G401.6 (cell line): ENCODE measurements around the gene KRT75.

Source experiments
- FAIRE-seq: peaks from 2 replicates; lab custom pipeline; 2012; peaks lifted over from hg19 to GRCh38; lab: Jason Lieb, UNC

KRT75 gene

GRCh38 chr12:52439845-52440244 lies 5.7 kb upstream of the KRT75 start:
- no peak for FAIRE-seq

DNA sequence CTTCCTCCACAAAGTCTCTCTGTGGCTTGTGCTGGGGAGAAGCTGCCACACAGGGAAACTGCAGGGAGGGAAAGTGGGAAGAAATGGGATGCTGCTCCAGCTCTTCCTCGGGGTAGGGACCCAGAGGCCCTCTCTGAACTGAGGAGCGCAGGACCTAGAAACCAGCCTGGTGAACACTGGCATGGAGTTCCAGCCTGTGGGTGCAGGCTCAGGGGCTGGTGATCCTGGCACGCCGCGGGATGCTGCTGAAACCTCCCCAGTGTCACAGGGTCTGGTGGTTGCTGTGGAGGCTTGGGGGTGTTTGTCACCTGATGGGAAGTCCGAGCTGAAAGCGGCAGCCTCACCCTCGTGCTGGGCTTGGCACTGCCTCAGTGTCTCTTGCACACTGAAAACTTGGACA lies 5.2 kb upstream of the KRT75 start:
- FAIRE-seq = no peak

GRCh38 chr12:52438305-52439301 lies 4.4 kb upstream of the KRT75 start:
- FAIRE-seq = no peak

DNA sequence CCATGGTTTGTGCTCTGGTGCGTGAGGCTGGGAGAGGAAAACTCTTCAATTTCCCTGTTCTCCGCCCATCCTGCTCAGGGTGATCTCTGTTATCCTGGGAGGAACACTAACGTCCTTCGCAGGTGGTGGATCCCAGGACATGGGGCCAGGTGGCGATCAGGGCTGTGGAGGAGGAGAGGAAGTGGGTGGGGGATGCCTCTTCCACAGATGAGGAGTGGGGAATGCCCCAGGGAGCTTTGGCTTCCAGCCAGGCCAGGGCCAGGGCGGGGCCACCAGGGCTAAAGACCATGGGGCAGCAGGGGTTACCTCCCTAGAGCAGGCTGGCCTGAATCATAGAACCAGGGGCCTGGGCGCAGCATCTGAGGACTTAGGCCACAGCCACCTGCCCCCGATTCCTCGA lies 3.3 kb upstream of the KRT75 start:
- no peak for FAIRE-seq

GRCh38 chr12:52436828-52437474 lies 2.8 kb upstream of the KRT75 start:
- FAIRE-seq = no peak

GRCh38 chr12:52436000-52436827 lies 2.0 kb upstream of the KRT75 start:
- no peak for FAIRE-seq

GRCh38 chr12:52435659-52435999 lies 1.5 kb upstream of the KRT75 start:
- FAIRE-seq = no peak

- FAIRE-seq = no peak
These were observed 774 bp upstream of the KRT75 start for GRCh38 chr12:52434760-52435530.

GRCh38 chr12:52433501-52434080 lies 580 bp downstream of the KRT75 start:
- no peak for FAIRE-seq

GRCh38 chr12:52432559-52433207 lies 1.5 kb downstream of the KRT75 start:
- no peak for FAIRE-seq

DNA sequence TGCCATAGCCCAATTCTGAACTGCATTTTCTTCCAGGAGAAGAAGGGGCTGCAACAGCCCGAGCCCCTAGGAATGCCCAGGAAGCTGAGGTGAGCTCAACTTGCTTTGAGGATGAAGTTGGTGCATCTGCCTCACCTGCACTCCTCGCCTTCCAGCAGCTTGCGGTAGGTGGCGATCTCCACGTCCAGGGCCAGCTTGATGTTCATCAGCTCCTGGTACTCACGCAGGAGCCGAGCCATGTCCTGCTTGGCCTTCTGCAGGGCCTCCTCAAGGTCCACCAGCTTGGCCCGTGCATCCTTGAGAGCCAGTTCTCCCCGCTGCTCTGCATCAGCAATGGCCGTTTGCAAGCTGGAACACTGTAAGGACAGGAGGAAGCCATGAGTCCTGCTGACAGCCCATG lies 6.0 kb downstream of the KRT75 start:
- no peak for FAIRE-seq

DNA sequence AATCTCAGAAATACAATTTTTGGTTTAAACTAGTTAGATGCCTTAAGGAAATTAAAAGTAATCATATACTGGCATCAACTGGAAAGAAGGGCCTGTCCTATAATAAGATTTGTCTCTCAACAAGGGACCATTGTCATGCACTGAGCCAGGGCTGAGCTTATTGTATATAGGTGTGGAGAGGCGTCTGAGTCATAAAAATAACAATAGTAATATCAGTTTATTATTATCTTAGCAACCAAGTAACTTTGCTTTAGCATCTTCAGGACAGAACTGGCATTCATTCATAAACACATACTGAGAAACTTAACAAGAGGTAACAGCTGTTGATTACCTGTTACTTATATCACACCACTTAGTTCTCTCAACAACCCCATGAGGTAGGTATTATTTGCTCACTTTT lies 7.1 kb downstream of the KRT75 start:
- FAIRE-seq = no peak

- FAIRE-seq = no peak
These were observed 8.1 kb downstream of the KRT75 start for GRCh38 chr12:52426034-52426433.

GRCh38 chr12:52425466-52425865 lies 8.7 kb downstream of the KRT75 start:
- no peak for FAIRE-seq

GRCh38 chr12:52423661-52424500 lies 10.3 kb downstream of the KRT75 start:
- FAIRE-seq = no peak

GRCh38 chr12:52423035-52423434 lies 11.1 kb downstream of the KRT75 start:
- no peak for FAIRE-seq

GRCh38 chr12:52419656-52420055 lies 14.5 kb downstream of the KRT75 start:
- no peak for FAIRE-seq

- FAIRE-seq = no peak
These were observed 15.5 kb downstream of the KRT75 start for GRCh38 chr12:52418576-52419110.

DNA sequence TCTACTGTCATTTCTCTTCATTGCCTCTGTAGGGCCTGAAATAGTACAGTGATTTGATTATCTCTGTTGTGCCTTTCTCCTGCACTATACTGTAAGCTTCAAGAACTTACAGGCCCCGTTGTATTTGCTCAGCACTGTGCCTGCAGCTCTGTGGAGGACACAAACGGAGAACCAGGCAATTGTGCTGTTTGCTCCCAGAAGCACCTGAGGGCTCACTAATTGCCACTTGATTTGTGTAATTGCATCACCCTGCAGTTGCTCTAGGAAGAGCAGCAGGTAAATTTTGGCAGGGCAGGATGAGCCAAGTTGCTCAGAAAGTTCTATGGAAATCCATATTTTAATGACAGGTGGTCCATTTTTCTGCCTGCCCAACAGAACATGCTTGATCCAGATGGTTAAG lies 16.4 kb downstream of the KRT75 start:
- no peak for FAIRE-seq

- no peak for FAIRE-seq
These were observed 17.4 kb downstream of the KRT75 start for GRCh38 chr12:52416795-52417194.
